Pancreas (tissue), 10 donors: ENCODE measurements around the gene BTBD9. TPM values are rescaled to one million over a fixed set of nuclear protein-coding genes. Genes with fewer than 3 reads are reported as not detected.

Experiments used
- ATAC-seq, 4 donors: fragments of 200-7000 bp; cut with Tn5 transposase; one replicate each; pipeline versions ENCODE4 v1.8.0 to v1.9.1; 2020; ENCODE audit warnings: mild to moderate bottlenecking in 4 of 4, moderate library complexity in 4 of 4
- DNase-seq, 6 donors: peaks; one replicate each; pipeline ENCODE4 v3.0.0-alpha.2; 2020
- FAIRE-seq: peaks from 2 replicates; lab custom pipeline; 2012; peaks lifted over from hg19 to GRCh38; lab: Jason Lieb, UNC
- H3K27ac ChIP-seq, 4 donors: fragments of 200-600 bp; sonication (generic); 1 replicate in 3 of 4; 2 replicates in 1 of 4; pipeline versions ENCODE4 v1.5.0 to v1.8.0; 2020
- H3K27me3 ChIP-seq, 4 donors: fragments of 200-600 bp; one replicate each; pipeline ENCODE4 v1.8.0; 2021
- H3K36me3 ChIP-seq, 3 donors: fragments of 200-600 bp; sonication (generic) in 1 of 3; one replicate each; pipeline versions ENCODE4 v1.5.0 to v1.8.0; 2020 to 2021
- H3K4me1 ChIP-seq, 3 donors: fragments of 200-600 bp; one replicate each; pipeline ENCODE4 v1.8.0; 2021
- H3K4me3 ChIP-seq, 4 donors: fragments of 200-600 bp; sonication (generic) in 2 of 4; one replicate each; pipeline versions ENCODE4 v1.5.0 to v1.8.0; 2020 to 2021
- H3K9me3 ChIP-seq, 4 donors: fragments of 200-600 bp; one replicate each; pipeline ENCODE4 v1.8.0; 2021
- CTCF ChIP-seq, 4 donors: fragments of 200-600 bp; sonication (generic) in 3 of 4; IDR thresholded peaks; one replicate each; pipeline versions ENCODE4 v1.5.0 to v1.8.0; 2021; ENCODE audit warnings: antibody characterized with exemption in 4 of 4
- WGBS, 2 donors: extraction: QIAGEN DNeasy Blood & Tissue Kit; methylation state at CpG; one replicate each; pipeline ENCODE4 v1.1.7; 2013; 5-methylcytosine and 5-hydroxymethylcytosine counted together
- intact Hi-C, 3 donors: fragments of 100-400 bp; cut with DNase I; formaldehyde crosslinking; loops; one replicate each; pipeline versions ENCODE4 v1.11.1 to v1.14.2; 2022
- polyA plus RNA-seq, 2 donors: library from polyadenylated mRNA; stranded (reverse); fragments of 200-250 nt; gene quantifications; one replicate each; pipeline ENCODE4 v1.2.3, GENCODE V29; 2013
- total RNA-seq, 6 donors: library from RNA; stranded (reverse); fragmentation: NEBNext Ultra II Directional in 4 of 6; extraction: Animal tissue kit (Norgen Biotek cat#: 25700) in 4 of 6; gene quantifications; one replicate each; pipeline versions ENCODE4 v1.2.1 to v1.2.4, GENCODE V29; 2021 to 2023
- donor health status: healthy with polysubstance abuse.
- donor health status: DM: no; HTN: no; CAD: no; lungs with moderate emphysema.
- donor health status: DM: no; HTN: no; CAD: no.
- donor health status: control.
- donor health status: control.
- donor health status: Bipolar disorder and iron deficiency.
- donor health status: DM: yes; HTN: yes; CAD: no.
- donor health status: DM: no; HTN: no; CAD: no.
- donor health status: DM: no; HTN: no; CAD: no.
- donor health status: DM: yes; HTN: yes; CAD: no.

BTBD9 gene
- total and polyA plus RNA-seq, 8 donors: 2.2 to 11.0 (median 7.1) TPM

DNA sequence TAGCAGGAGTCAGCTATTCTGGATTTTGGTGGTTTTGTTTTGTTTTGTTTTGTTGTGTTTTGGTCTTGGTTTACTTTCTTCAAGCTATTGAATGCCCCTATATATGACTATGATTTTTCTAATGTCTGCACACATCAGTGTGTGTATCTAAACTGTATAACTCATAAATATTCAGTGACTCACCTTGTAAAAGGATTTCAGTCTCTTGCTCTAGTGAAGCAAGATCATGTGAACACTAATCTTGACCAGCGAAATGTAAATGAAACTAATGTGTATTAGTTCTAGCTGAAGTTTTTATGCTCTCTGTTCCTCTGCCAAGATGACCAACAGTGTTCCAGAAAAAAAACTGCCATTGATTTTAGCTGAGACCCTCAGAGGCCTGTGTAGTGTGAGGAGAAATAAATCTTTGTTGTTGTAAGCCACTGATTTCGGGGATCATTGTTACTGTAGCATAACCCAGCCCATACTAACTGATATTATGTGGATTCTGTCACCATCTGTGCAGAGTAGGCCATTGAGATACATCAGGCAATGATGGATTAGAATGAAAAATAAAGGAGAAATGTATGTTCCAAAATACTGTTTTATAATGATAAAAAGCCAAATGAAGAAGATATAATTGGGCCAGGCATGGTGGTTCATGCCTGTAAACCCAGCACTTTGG lies 11.5 kb upstream of the BTBD9 start:
- intact Hi-C loops: no loop called here
- H3K4me3 ChIP-seq: no peak overlapping the region
- FAIRE-seq: no peak
- no peaks in the 10 kb centered on the region for H3K9me3 ChIP-seq
- H3K36me3 ChIP-seq: no peaks in the 10 kb centered on the region
- ATAC-seq: no peak
- 96% methylated on average over 2 of the region's 2 CpGs for WGBS, 2 donors
- no peak for DNase-seq
- no peaks in the 10 kb centered on the region for H3K4me1 ChIP-seq
- no peak for TF ChIP-seq CTCF (IDR thresholded peaks at IDR 0.05)
- no peak overlapping the region for H3K27ac ChIP-seq
- H3K27me3 ChIP-seq: no peaks in the 10 kb centered on the region

DNA sequence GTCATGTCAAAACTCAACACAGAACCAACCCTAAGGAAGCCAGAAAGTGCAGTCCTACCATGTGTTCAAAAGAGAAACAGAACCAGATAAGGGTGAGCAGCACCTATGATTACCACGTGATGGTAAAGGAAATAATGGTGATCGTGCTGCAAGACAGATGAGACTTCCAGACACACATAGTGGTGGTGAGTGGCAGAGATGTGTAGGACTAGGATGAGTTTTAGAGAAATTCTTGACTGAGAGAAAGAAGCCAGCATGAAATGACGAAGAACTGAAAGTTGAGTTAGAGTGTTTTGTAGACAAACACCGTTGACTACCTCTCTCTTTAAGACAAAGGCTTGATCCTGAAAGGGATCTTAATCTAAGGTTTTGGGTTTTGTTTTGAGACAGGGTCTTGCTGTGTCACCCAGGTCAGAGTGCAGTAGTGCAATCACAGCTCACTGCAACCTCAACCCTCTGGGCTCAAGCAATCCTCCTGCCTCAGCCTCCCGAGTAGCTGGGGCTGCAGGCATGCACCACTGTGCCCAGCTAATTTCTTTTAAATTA lies 10.6 kb upstream of the BTBD9 start:
- H3K27ac ChIP-seq: no peak overlapping the region
- ATAC-seq (no peak), DNase-seq (no peak), FAIRE-seq (no peak)
- H3K27me3 ChIP-seq: no peaks in the 10 kb centered on the region
- H3K36me3 ChIP-seq: no peaks in the 10 kb centered on the region
- 90% methylated on average over 5 of the region's 5 CpGs for WGBS, 2 donors
- no peak overlapping the region for H3K4me3 ChIP-seq
- no peak for TF ChIP-seq CTCF (IDR thresholded peaks at IDR 0.05)
- intact Hi-C loops: no loop called here
- no peaks in the 10 kb centered on the region for H3K4me1 ChIP-seq
- no peaks in the 10 kb centered on the region for H3K9me3 ChIP-seq

- DNase-seq: no peak
- no peak for TF ChIP-seq CTCF (IDR thresholded peaks at IDR 0.05)
- no peak for ATAC-seq
- no peaks in the 10 kb centered on the region for H3K4me1 ChIP-seq
- WGBS, 2 donors: 93 to 94% methylated on average over 2 of the region's 2 CpGs
- no peak overlapping the region for H3K4me3 ChIP-seq
- H3K36me3 ChIP-seq: no peaks in the 10 kb centered on the region
- H3K9me3 ChIP-seq: no peaks in the 10 kb centered on the region
- intact Hi-C loops: no loop called here
- no peak for FAIRE-seq
- no peaks in the 10 kb centered on the region for H3K27me3 ChIP-seq
- H3K27ac ChIP-seq: no peak overlapping the region
These were observed 10.0 kb upstream of the BTBD9 start for GRCh38 chr6:38649744-38650143.

- ATAC-seq (no peak), FAIRE-seq (no peak), DNase-seq (no peak)
- Histone ChIP-seq H3K9me3 (no peaks in the 10 kb centered on the region), H3K27me3 (no peaks in the 10 kb centered on the region), H3K4me1 (no peaks in the 10 kb centered on the region), H3K27ac (no peak overlapping the region), H3K36me3 (no peaks in the 10 kb centered on the region), H3K4me3 (no peak overlapping the region)
- TF ChIP-seq CTCF (IDR thresholded peaks at IDR 0.05): no peak
- intact Hi-C loops: no loop called here
These were observed 8.9 kb upstream of the BTBD9 start for GRCh38 chr6:38648629-38649028.

- Histone ChIP-seq H3K4me1 (no peaks in the 10 kb centered on the region), H3K9me3 (no peaks in the 10 kb centered on the region), H3K36me3 (no peaks in the 10 kb centered on the region), H3K4me3 (no peak overlapping the region), H3K27ac (no peak overlapping the region), H3K27me3 (no peaks in the 10 kb centered on the region)
- ATAC-seq (no peak), DNase-seq (no peak), FAIRE-seq (no peak)
- TF ChIP-seq CTCF (IDR thresholded peaks at IDR 0.05): no peak
- intact Hi-C loops: no loop called here
- 81 to 82% methylated on average over 3 of the region's 3 CpGs for WGBS, 2 donors
These were observed 6.6 kb upstream of the BTBD9 start for GRCh38 chr6:38646166-38646878.
